ENCODE results near the gene KLHDC4. TPM values are rescaled to one million over a fixed set of nuclear protein-coding genes. Genes with fewer than 3 reads are reported as not detected.
"Not testable (repeated sequence)": the region's sequence is repeated elsewhere in the genome, so short reads cannot be mapped to it uniquely, and the experiment has no call there.

KLHDC4 gene
- total RNA-seq, 1 donor from 2014 or later = 20.4 TPM

GRCh38 chr16:87681981-87682570 lies 83.7 kb downstream of the KLHDC4 start:
- ATAC-seq = no peak

- not testable (repeated sequence) for ATAC-seq
These were observed 84.7 kb downstream of the KLHDC4 start for GRCh38 chr16:87681051-87681602.

DNA sequence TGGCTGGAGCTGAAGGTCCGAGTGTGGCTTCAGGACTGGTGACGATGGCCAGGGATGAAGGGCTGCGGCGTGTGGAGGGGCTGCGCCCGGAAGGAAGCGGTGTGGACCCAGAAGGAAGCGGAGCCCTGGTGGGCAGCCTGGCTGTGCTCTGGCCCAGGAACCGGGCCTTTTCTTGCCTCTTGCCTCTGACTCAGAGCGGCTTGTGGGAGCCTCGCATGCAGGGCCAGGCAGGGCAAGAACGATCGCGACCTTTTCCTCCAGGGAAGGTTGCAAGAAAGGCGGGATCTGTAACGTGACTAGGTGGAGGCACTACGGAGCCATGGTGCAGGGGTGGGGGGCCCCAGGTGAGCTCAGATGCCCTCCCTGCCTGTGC lies 85.5 kb downstream of the KLHDC4 start:
- no peak for ATAC-seq

- peak; percentile 21 for ATAC-seq
These were observed 86.1 kb downstream of the KLHDC4 start for GRCh38 chr16:87679593-87680271.

DNA sequence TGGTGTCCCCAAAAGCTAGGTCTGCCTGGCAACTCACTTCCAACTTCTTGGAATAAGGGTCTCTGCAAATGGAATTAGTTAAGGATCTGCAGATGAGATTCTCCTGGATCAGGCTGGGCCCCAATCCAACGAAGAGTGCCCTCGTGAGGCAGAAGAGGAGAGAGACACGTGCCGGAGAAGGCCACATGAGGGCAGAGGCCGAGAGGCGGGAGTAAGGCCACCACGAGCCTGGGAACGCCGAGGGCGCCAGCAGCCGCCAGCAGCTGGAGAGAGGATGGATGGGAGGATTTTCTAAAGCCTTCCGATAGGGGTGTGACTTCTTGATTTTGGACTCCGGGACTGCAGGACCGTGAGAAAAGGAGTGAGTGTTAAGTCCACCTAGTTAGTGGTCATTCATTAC lies 87.2 kb downstream of the KLHDC4 start:
- ATAC-seq = no peak

DNA sequence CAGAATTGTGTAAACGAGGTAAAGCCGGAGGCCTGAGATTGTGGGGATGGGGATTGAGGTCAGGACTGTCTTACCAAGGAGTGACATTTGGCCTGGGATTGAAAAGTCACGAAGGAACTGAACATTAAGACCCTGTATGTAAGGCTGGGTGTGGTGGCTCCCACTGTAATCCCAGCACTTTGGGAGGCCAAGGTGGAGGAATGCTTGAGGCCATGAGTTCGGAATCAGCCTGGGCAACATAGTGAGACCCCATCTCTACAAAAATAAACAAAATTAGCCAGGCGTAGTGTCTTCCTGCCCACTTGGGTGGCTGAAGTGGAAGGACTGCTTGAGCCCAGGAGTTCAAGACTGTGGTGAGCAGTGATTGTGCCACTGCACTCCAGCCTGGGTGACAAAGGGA lies 88.0 kb downstream of the KLHDC4 start:
- ATAC-seq = no peak

GRCh38 chr16:87675111-87675719 lies 90.6 kb downstream of the KLHDC4 start:
- ATAC-seq = no peak

GRCh38 chr16:87674419-87674818 lies 91.4 kb downstream of the KLHDC4 start:
- ATAC-seq = no peak

DNA sequence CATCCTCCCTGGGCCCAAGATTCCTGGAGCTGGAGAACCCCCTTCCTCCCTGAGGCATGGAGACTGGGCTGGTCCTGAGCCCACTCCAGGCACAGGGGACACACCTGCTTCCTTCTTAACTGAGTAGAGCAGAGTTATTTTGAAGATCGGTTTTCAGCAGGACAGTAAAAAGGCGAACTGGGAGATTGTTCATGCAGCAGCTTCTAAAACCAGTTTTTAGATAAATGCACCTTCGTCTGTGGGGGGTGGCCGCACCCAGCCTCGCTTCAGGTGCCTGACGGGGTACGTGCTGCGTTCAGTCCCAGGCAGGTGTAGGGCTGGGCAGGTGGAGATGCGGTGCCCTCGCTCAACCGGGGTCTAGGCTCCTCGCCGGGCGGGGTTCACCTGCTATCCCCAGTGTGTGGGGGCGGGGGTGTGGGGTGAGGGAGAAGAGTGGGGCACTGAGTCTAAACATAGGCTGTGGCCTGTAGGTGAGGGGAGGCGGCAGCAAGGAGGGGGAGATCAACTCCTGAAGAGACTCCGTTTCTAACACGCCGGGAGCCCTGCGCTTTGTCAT lies 94.0 kb downstream of the KLHDC4 start:
- no peak for ATAC-seq

DNA sequence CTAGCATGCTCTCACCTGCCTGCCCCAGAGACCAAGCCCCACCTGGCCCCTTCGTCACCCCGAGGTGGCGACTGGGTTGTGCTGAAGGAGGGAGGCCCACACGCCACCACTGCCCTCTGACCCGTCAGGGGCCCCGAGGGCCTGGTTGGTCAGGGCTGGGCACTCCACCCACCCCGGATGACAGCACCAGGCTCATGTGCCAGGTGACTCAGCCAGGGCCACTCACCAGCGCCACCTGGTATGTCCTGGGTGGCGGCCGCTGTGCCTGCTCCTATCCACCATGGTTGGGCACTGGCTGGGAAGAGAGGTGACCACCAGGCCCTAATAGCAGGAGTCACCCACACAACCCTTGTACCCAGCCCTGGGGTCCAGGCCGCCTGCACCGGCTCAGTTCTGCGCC lies 94.6 kb downstream of the KLHDC4 start:
- peak; percentile 82 for ATAC-seq

DNA sequence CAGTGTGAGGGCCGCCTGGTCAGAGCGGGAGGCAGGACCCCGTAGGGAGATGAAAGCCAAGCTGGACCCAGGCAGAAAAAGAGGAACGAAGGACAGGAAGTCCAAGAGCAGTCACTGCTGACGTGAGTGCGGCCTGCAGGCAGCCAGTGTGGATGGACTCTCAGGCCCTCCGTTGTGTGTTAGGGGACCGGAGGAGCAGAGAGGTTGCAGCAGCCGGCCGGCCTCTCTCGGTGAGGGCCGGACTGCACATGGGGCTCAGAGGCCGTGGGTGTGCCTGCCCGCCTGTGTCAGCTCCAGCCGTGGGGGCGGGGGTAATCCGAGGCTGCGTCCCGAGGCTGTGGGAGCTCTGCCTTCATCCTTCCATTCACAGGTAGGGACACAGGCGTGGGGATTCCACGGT lies 96.1 kb downstream of the KLHDC4 start:
- no peak for ATAC-seq

DNA sequence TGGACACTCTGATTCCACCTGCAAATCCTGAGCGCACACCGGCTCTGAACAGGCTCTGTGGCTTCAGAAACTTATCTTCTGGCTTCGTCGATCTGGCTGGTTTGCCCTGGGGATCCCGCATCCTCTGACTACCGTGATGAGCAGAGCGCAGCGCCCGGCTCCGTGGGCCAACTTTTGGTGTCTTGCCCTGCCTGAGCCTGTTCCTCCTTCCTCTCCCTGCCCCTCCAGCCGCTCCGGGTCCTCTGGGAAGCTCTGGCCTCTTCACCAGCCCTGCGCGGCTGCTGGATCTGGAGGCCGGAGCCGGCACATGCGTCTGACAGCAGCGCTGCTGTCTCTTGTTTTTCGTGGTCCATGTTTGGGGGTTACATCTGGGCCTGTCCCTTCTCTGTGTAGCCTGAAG lies 97.8 kb downstream of the KLHDC4 start:
- ATAC-seq = no peak

DNA sequence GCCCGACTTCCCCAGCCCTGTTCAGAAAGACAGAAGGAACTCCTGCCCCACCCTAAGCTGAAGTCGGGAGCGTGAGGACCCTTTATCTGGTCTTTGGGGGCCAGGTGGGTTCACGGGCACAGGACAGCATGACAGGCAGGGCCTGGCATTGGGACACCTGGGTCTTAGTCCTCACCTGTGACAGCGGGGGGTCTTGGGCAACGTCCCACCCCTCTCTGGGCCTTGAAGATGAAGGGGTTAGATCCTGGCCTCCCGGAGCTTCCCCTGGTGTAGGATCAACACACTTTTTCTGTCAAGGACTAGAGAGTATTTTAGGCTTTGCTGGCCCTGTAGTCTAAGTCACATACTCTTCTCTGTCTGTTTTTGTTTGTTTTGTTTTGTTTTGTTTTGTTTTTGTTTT lies 98.3 kb downstream of the KLHDC4 start:
- ATAC-seq = no peak

DNA sequence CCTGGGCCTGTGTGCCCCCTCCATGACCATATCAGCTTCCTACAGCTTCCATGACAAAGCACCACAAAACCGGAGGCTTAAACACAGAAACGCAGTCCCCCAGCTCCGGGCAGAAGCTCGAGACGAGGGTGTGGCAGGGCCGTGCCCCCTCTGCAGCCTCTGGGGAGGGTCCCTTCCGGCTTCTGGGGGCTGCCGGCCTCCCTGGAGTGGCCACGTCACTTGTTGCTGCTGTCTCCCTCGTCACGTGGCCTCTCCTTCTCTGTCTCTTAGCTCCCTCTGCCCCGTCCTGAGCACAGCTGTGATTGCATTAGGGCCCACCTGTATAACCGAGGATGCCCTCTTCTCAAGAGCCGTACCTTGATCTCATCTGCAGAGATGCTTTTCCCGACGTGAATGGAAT lies 98.9 kb downstream of the KLHDC4 start:
- no peak for ATAC-seq

- ATAC-seq = no peak
These were observed 100.6 kb downstream of the KLHDC4 start for GRCh38 chr16:87665193-87665592.

DNA sequence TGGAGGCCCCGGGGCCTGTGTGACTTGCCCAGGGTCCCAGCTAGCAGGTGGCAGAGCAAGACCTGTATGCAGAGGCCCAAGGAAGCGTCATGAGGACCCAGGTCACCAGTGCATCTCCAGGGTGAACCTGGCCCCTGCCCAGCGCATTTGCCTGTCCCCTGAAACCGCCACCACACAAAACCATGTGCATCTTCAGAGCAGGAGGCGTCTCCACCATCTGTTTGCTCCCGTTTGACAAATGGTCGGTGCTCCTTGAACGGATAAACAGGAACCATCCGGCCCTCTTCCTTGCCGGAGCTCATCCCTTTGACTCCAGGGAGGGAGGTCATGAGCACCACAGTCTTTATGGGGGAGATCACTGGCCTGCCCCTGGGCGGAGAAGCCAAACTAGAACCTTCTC lies 101.0 kb downstream of the KLHDC4 start:
- no peak for ATAC-seq

GRCh38 chr16:87662254-87663204 lies 103.3 kb downstream of the KLHDC4 start:
- ATAC-seq = no peak

- ATAC-seq = no peak
These were observed 104.2 kb downstream of the KLHDC4 start for GRCh38 chr16:87661561-87661960.

DNA sequence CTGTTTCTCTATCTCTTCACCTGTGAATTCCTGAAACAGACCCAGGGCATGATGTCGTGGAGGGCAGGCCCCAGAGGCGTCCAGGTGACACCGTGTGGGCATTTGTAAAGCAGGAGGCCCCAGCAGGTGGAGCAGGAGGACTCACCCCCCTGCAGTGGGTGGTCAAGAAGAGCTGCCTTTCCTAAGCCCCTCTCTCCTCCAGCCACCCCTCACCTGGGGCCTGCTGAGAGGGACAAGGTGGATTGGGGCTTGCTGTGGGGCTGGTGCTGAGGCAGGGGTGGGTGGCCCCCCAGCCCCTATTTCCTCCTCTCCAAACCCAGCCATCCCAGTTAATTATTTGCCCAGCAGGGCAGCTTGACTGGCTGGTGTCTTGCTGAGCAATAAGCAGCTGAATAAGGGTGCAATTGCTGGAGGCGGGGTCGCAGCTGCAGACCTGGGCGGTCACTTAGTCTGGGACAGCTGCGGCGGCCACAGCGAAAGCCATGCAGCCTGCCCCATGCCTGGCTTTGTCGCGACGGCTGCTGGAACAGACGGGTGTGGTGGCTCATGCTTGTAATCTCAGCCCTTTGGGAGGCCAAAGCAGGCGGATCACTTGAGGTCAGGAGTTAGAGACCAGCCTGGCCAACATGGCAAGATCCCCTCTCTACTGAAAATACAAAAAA lies 107.1 kb downstream of the KLHDC4 start:
- ATAC-seq = no peak

All from esophagus mucosa (tissue), 1 donor.